ENCODE data around the gene NENF. TPM values are rescaled to one million over a fixed set of nuclear protein-coding genes. Genes with fewer than 3 reads are reported as not detected.

NENF gene
- total RNA-seq, 1 experiment from 2014 or later = 45.3 TPM

DNA sequence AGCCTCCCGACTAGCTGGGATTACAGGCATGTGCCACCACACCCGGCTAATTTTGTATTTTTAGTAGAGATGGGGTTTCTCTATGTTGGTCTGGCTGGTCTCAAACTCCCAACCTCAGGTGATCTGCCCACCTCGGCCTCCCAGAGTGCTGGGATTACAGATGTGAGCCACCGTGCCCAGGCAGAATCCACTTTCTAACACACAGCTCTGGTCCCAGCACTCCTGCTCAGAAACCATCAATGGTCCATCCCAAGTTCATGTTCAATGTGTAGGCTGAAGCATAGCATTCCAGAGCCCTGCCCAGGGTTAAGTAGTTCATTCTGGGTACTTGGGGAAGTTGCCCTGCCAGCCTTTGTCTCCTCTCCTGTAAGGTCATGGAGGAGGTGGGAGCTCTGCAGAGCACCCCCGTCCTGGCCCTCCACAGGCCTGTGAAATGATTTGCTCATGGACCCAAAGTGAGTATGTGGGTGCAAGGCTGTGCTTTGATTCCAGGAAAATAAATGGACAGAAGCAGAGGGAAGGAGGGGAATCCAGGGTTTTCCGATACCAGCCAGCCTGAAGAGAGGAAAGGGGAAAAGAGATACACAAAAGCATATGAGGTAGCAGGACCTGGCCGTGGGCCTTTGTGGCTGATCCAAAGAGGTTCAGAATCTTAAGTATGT, 55.2 kb downstream of the NENF start:
- BruUV-seq (replicated peaks) = TSS peak; percentile 79
- Mint-ChIP-seq H3K4me3 (ENCODE audit: low read depth, unreplicated experiment) (peak overlapping the region; percentile 47), H3K27me3 (ENCODE audit: unreplicated experiment) (no peaks in the 10 kb centered on the region), H3K4me1 (ENCODE audit: low read depth, unreplicated experiment) (peaks cover 57% of the 10 kb centered on the region), H3K36me3 (ENCODE audit: insufficient read depth, unreplicated experiment) (peaks cover 47% of the 10 kb centered on the region), H3K9me3 (ENCODE audit: low read depth, unreplicated experiment) (no peaks in the 10 kb centered on the region), H3K27ac (ENCODE audit: unreplicated experiment) (peak overlapping the region; percentile 94)
- intact Hi-C loops (cut with micrococcal nuclease; ENCODE audit: unreplicated experiment) = loop anchor here (2.0 kb wide), 2 partner anchors 71 to 109 kb away; no protein-coding TSS in a partner anchor
- TF ChIP-seq CTCF (IDR thresholded peaks at IDR 0.05; ENCODE audit: unreplicated experiment) = no peak
- CTCF ChIA-PET = interaction anchor here (0.7 to 2.3 kb wide), 6 partner anchors 10 to 121 kb away, joined by 3 to 19 read pairs (median 4); no protein-coding TSS in a partner anchor
- DNase-seq = no peak

DNA sequence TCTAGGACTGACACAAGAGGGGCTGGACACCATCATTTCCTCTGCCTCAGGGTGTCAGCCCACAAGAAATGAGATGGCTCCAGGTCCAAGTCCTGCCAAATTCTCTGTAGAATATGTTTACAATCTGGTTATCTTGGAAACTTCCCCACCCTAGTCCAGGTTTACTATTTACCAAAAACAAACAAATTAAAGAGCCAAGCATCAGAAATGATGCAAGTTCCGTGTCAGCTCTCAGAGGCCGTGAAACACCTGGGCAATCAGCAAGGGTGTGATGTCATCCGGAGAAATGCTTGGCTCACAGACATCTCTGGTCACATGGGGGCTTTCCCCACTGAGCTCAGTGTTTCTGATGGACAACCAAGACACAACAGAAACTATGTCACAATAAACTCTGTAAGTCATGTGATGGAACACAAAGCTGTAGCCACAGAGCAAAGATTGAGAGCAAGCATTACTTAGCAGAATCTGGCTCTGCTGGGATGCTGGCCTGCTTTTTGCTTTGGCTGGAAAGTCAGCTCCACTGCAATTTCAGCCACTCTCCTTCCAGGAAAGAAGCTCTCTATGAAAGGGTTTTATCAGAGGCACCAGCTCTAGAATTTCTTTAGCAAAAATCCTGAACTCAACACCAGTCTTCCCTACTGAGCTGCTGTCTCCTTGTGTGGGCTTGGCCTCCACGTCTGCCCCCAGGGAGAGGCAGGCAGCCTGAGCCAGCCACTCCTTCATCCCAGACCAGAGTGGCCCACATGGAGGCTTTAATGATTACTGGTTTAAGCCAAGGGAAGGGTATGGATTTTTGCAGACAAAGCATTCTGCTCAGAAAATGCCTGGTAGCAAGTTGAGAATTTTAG, 55.9 kb downstream of the NENF start:
- intact Hi-C loops (cut with micrococcal nuclease; ENCODE audit: unreplicated experiment) = loop anchor here (2.0 kb wide), 1 partner anchor 70 kb away; no protein-coding TSS in a partner anchor
- Mint-ChIP-seq H3K36me3 (ENCODE audit: insufficient read depth, unreplicated experiment) (peaks cover 47% of the 10 kb centered on the region), H3K9me3 (ENCODE audit: low read depth, unreplicated experiment) (no peaks in the 10 kb centered on the region), H3K4me3 (ENCODE audit: low read depth, unreplicated experiment) (peak overlapping the region; percentile 47), H3K4me1 (ENCODE audit: low read depth, unreplicated experiment) (peaks cover 57% of the 10 kb centered on the region), H3K27ac (ENCODE audit: unreplicated experiment) (peak overlapping the region; percentile 94), H3K27me3 (ENCODE audit: unreplicated experiment) (no peaks in the 10 kb centered on the region)
- DNase-seq = peak; percentile 83
- BruUV-seq (replicated peaks) = TSS peak; percentile 92
- TF ChIP-seq CTCF (IDR thresholded peaks at IDR 0.05; ENCODE audit: unreplicated experiment) = no peak
- CTCF ChIA-PET = interaction anchor here (0.8 to 2.3 kb wide), 5 partner anchors 10 to 121 kb away, joined by 3 to 19 read pairs (median 5); no protein-coding TSS in a partner anchor

DNA sequence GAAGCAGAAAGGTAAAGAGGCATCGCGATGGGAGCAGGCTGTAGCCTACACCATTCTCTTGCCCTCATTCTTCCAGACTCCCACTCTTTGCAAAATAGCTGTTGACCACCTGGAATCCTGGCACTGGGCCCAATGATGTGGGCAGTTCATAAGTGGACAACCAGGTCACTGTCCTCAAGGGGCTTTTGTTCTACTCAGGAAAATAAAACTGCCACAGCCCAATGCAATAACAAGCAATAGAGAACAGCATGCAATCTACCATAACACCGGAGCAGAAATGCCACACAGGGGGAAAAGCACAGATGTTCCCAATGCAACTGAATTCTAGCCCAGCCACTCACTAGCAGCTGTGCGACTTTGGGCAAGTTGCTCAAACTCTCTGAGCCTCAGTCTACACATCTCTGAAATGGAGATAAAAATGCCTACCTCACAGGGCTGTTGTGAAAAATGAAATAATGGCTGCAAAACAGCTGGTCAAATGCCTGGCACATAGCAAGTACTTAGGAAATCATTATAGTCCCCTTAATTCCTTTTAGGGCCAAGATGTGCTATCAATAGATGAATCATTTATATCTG, 56.7 kb downstream of the NENF start:
- Mint-ChIP-seq H3K9me3 (ENCODE audit: low read depth, unreplicated experiment) (no peaks in the 10 kb centered on the region), H3K36me3 (ENCODE audit: insufficient read depth, unreplicated experiment) (peaks cover 42% of the 10 kb centered on the region), H3K27ac (ENCODE audit: unreplicated experiment) (peak overlapping the region; percentile 94), H3K4me1 (ENCODE audit: low read depth, unreplicated experiment) (peaks cover 50% of the 10 kb centered on the region), H3K4me3 (ENCODE audit: low read depth, unreplicated experiment) (no peak overlapping the region), H3K27me3 (ENCODE audit: unreplicated experiment) (no peaks in the 10 kb centered on the region)
- TF ChIP-seq CTCF (IDR thresholded peaks at IDR 0.05; ENCODE audit: unreplicated experiment) = no peak
- DNase-seq = no peak
- no TSS peak for BruUV-seq (replicated peaks)
- CTCF ChIA-PET = interaction anchor here (1.7 to 2.3 kb wide), 2 partner anchors 9 to 12 kb away, joined by 9 to 19 read pairs; no protein-coding TSS in a partner anchor
- intact Hi-C loops (cut with micrococcal nuclease; ENCODE audit: unreplicated experiment) = loop anchor here (2.0 kb wide), 1 partner anchor 69 kb away; no protein-coding TSS in a partner anchor

DNA sequence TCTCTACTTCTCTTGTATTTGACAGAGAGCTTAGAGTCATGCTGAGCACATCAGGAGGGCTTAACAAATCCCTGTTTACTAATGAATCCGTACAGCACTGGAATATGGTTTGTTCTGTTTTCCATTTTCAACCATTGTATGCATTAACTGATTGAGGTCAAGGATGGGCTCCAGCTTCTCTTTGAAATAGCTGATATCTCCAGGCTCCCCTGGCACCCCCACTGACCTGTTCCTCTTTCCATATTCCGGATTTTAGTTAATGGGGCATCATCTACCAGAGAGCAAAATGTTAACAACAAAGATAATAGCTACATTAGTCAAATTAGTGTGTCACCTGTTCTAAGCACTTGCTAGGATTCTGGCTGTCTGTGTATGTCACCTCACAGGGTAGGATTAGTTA, 57.6 kb downstream of the NENF start:
- no peak for TF ChIP-seq CTCF (IDR thresholded peaks at IDR 0.05; ENCODE audit: unreplicated experiment)
- CTCF ChIA-PET = interaction anchor here (0.6 kb wide), 1 partner anchor 46 kb away, joined by 3 read pairs; no protein-coding TSS in a partner anchor
- intact Hi-C loops (cut with micrococcal nuclease; ENCODE audit: unreplicated experiment) = no loop called here
- Mint-ChIP-seq H3K4me3 (ENCODE audit: low read depth, unreplicated experiment) (no peak overlapping the region), H3K9me3 (ENCODE audit: low read depth, unreplicated experiment) (no peaks in the 10 kb centered on the region), H3K36me3 (ENCODE audit: insufficient read depth, unreplicated experiment) (peaks cover 33% of the 10 kb centered on the region), H3K4me1 (ENCODE audit: low read depth, unreplicated experiment) (peaks cover 41% of the 10 kb centered on the region), H3K27ac (ENCODE audit: unreplicated experiment) (no peak overlapping the region), H3K27me3 (ENCODE audit: unreplicated experiment) (no peaks in the 10 kb centered on the region)
- no peak for DNase-seq
- BruUV-seq (replicated peaks) = no TSS peak

All from Calu3 (cell line).